Stimulated activated CD4-positive, alpha-beta T cell treated with anti-CD3 and anti-CD28 coated beads, Interleukin-12 subunit alpha, Interleukin-12 subunit beta, amount 100 ng/mL, for 24 hours (primary cell): ENCODE results near the gene NSUN7.

Experiments
- DNase-seq, 2 experiments: peaks; one replicate each; pipeline ENCODE4 v3.0.0-alpha.2; 2020; ENCODE audit warnings: low read depth in 2 of 2

NSUN7 gene

GRCh38 chr4:40845154-40845835, 95.5 kb downstream of the NSUN7 start:
- no peak for DNase-seq

- no peak for DNase-seq
Measured at GRCh38 chr4:40846532-40846931, 96.8 kb downstream of the NSUN7 start.

- no peak for DNase-seq
Measured at GRCh38 chr4:40848251-40848650, 98.5 kb downstream of the NSUN7 start.

- DNase-seq, result no peak
Measured at GRCh38 chr4:40848940-40849339, 99.2 kb downstream of the NSUN7 start.

- no peak for DNase-seq
Measured at GRCh38 chr4:40850496-40850895, 100.7 kb downstream of the NSUN7 start.

- DNase-seq, result no peak
Measured at GRCh38 chr4:40856277-40856839, 106.6 kb downstream of the NSUN7 start.

GRCh38 chr4:40856840-40857362, 107.1 kb downstream of the NSUN7 start:
- peak; percentile 19 to 59 for DNase-seq

GRCh38 chr4:40857956-40858355, 108.2 kb downstream of the NSUN7 start:
- DNase-seq, result no peak

- DNase-seq, result no peak
Measured at GRCh38 chr4:40858962-40859361, 109.2 kb downstream of the NSUN7 start.
